ENCODE results near the gene ZNF467. TPM values are rescaled to one million over a fixed set of nuclear protein-coding genes. Genes with fewer than 3 reads are reported as not detected.

Gene ZNF467
- total RNA-seq, 2 donors from 2014 or later = 0.23 to 0.25 TPM

- no peaks in the 10 kb centered on the region for H3K36me3 Mint-ChIP-seq
- DNase-seq (ENCODE audit: low spot score in 2 of 2) (no peak), ATAC-seq (no peak)
- H3K27ac Mint-ChIP-seq = no peak overlapping the region
- H3K9me3 Mint-ChIP-seq = no peaks in the 10 kb centered on the region
Observed at GRCh38 chr7:149793261-149793660, 19.9 kb upstream of the ZNF467 start.

- DNase-seq (ENCODE audit: low spot score in 2 of 2) = no peak
- Mint-ChIP-seq H3K27ac (no peak overlapping the region), H3K9me3 (no peaks in the 10 kb centered on the region), H3K36me3 (no peaks in the 10 kb centered on the region)
- ATAC-seq = no peak
Observed at GRCh38 chr7:149792220-149792595, 18.8 kb upstream of the ZNF467 start.

- H3K9me3 Mint-ChIP-seq = no peaks in the 10 kb centered on the region
- H3K36me3 Mint-ChIP-seq = no peaks in the 10 kb centered on the region
- no peak for DNase-seq (ENCODE audit: low spot score in 2 of 2)
- no peak overlapping the region for H3K27ac Mint-ChIP-seq
- no peak for ATAC-seq
Observed at GRCh38 chr7:149791411-149792219, 18.2 kb upstream of the ZNF467 start.

GRCh38 chr7:149790754-149791360 is 17.5 kb upstream of the ZNF467 start:
- ATAC-seq (no peak), DNase-seq (ENCODE audit: low spot score in 2 of 2) (no peak)
- Mint-ChIP-seq H3K9me3 (no peaks in the 10 kb centered on the region), H3K27ac (no peak overlapping the region), H3K36me3 (no peaks in the 10 kb centered on the region)

GRCh38 chr7:149790146-149790548 is 16.8 kb upstream of the ZNF467 start:
- Mint-ChIP-seq H3K36me3 (no peaks in the 10 kb centered on the region), H3K9me3 (no peaks in the 10 kb centered on the region), H3K27ac (no peak overlapping the region)
- ATAC-seq = peak; percentile 39 to 69
- DNase-seq (ENCODE audit: low spot score in 2 of 2) = peak in 1 of 2 donors; percentile 79

- no peak for DNase-seq (ENCODE audit: low spot score in 2 of 2)
- Mint-ChIP-seq H3K9me3 (no peaks in the 10 kb centered on the region), H3K36me3 (no peaks in the 10 kb centered on the region), H3K27ac (no peak overlapping the region)
- ATAC-seq = no peak
Observed at GRCh38 chr7:149789101-149789500, 15.7 kb upstream of the ZNF467 start.

GRCh38 chr7:149788300-149788851 is 15.0 kb upstream of the ZNF467 start:
- Mint-ChIP-seq H3K9me3 (no peaks in the 10 kb centered on the region), H3K36me3 (no peaks in the 10 kb centered on the region)

GRCh38 chr7:149787428-149788299 is 14.3 kb upstream of the ZNF467 start:
- ATAC-seq (peak; percentile 63 to 83), DNase-seq (ENCODE audit: low spot score in 2 of 2) (peak in 1 of 2 donors; percentile 42)
- Mint-ChIP-seq H3K36me3 (no peaks in the 10 kb centered on the region), H3K27ac (no peak overlapping the region), H3K9me3 (no peaks in the 10 kb centered on the region)

More at GRCh38 chr7:149788300-149788851, 15.0 kb upstream of the ZNF467 start:
- H3K27ac Mint-ChIP-seq = no peak overlapping the region
- no peak for DNase-seq (ENCODE audit: low spot score in 2 of 2)
- ATAC-seq = no peak

GRCh38 chr7:149785983-149786382 is 12.6 kb upstream of the ZNF467 start:
- H3K36me3 Mint-ChIP-seq = no peaks in the 10 kb centered on the region
- H3K9me3 Mint-ChIP-seq = no peaks in the 10 kb centered on the region
- no peak for DNase-seq (ENCODE audit: low spot score in 2 of 2)
- H3K27ac Mint-ChIP-seq = no peak overlapping the region
- no peak for ATAC-seq

- no peak overlapping the region for H3K27ac Mint-ChIP-seq
Observed at GRCh38 chr7:149785402-149785801, 12.0 kb upstream of the ZNF467 start.

GRCh38 chr7:149784251-149784608 is 10.8 kb upstream of the ZNF467 start:
- Mint-ChIP-seq H3K36me3 (no peaks in the 10 kb centered on the region), H3K27ac (no peak overlapping the region), H3K9me3 (no peaks in the 10 kb centered on the region)
- ATAC-seq (no peak), DNase-seq (ENCODE audit: low spot score in 2 of 2) (no peak)

More at GRCh38 chr7:149785402-149785801, 12.0 kb upstream of the ZNF467 start:
- Mint-ChIP-seq H3K36me3 (no peaks in the 10 kb centered on the region), H3K9me3 (no peaks in the 10 kb centered on the region)
- DNase-seq (ENCODE audit: low spot score in 2 of 2) = no peak
- no peak for ATAC-seq

GRCh38 chr7:149783386-149784250 is 10.2 kb upstream of the ZNF467 start:
- DNase-seq (ENCODE audit: low spot score in 2 of 2) = no peak
- no peak overlapping the region for H3K27ac Mint-ChIP-seq
- no peak for ATAC-seq
- H3K9me3 Mint-ChIP-seq = no peaks in the 10 kb centered on the region
- H3K36me3 Mint-ChIP-seq = no peaks in the 10 kb centered on the region

- Mint-ChIP-seq H3K9me3 (no peaks in the 10 kb centered on the region), H3K36me3 (no peaks in the 10 kb centered on the region), H3K27ac (no peak overlapping the region)
- ATAC-seq (no peak), DNase-seq (ENCODE audit: low spot score in 2 of 2) (no peak)
Observed at GRCh38 chr7:149782682-149783345, 9.4 kb upstream of the ZNF467 start.

- DNase-seq (ENCODE audit: low spot score in 2 of 2) (no peak), ATAC-seq (no peak)
- no peak overlapping the region for H3K27ac Mint-ChIP-seq
- H3K9me3 Mint-ChIP-seq = no peaks in the 10 kb centered on the region
- no peaks in the 10 kb centered on the region for H3K36me3 Mint-ChIP-seq
Observed at GRCh38 chr7:149781921-149782320, 8.5 kb upstream of the ZNF467 start.

GRCh38 chr7:149780636-149781419 is 7.4 kb upstream of the ZNF467 start:
- Mint-ChIP-seq H3K27ac (no peak overlapping the region), H3K36me3 (no peaks in the 10 kb centered on the region), H3K9me3 (no peaks in the 10 kb centered on the region)
- DNase-seq (ENCODE audit: low spot score in 2 of 2) (no peak), ATAC-seq (no peak)

Data from activated naive CD4-positive, alpha-beta T cell treated with anti-CD3 and anti-CD28 coated beads, Interleukin-2, amount 50 U/mL, for 72 hours (primary cell).